Measurements from ENCODE around the gene PHLPP1.

PHLPP1 gene

GRCh38 chr18:63025251-63026090, 310.1 kb downstream of the PHLPP1 start:
- DNase-seq, result no peak

- no peak for DNase-seq
Observed at GRCh38 chr18:63028380-63028779, 313.0 kb downstream of the PHLPP1 start.
